Measurements from ENCODE around the gene BTBD9. TPM values are rescaled to one million over a fixed set of nuclear protein-coding genes. Genes with fewer than 3 reads are reported as not detected.
A peak's percentile ranks its signal among the peaks of the same experiment; 100 is the strongest.

BTBD9 gene
- total RNA-seq, 1 experiment from 2014 or later = 4.3 TPM

GRCh38 chr6:38453861-38454260, 185.9 kb downstream of the BTBD9 start:
- Histone ChIP-seq H3K9ac (ENCODE audit: low read length) (no peak overlapping the region), H3K9me3 (ENCODE audit: low read length) (no peaks in the 10 kb centered on the region), H3K9me2 (replicated peaks; ENCODE audit: low read length) (no peaks in the 10 kb centered on the region), H3K79me2 (ENCODE audit: low read length) (no peaks in the 10 kb centered on the region), H3K27me3 (ENCODE audit: low read length) (no peaks in the 10 kb centered on the region), H3F3A (ENCODE audit: low read length, unreplicated experiment) (no peaks in the 10 kb centered on the region), H3K4me3 (ENCODE audit: low read length) (no peak overlapping the region), H3K27ac (ENCODE audit: low read length) (no peak overlapping the region), H3K36me3 (ENCODE audit: low read depth, low read length) (no peaks in the 10 kb centered on the region), H2AFZ (ENCODE audit: low read length) (no peak overlapping the region), H3K4me1 (ENCODE audit: insufficient read depth, low read length) (peaks cover 7% of the 10 kb centered on the region), H4K20me1 (ENCODE audit: low read length) (no peaks in the 10 kb centered on the region), H3K4me2 (ENCODE audit: low read length) (no peak overlapping the region)
- BruUV-seq (replicated peaks) = no TSS peak
- intact Hi-C loops (cut with micrococcal nuclease) = no loop called here
- ChIA-PET CTCF (no interaction called here), POLR2A (ENCODE audit: unreplicated experiment) (interaction anchor here (0.6 kb wide), 1 partner anchor 227 kb away, joined by 10 read pairs; no protein-coding TSS in a partner anchor)
- ATAC-seq (no peak), DNase-seq (no peak)
- no peak for TF ChIP-seq EZH2 (IDR thresholded peaks at IDR 0.05; ENCODE audit: low read length, unreplicated experiment)
- no peak for TF ChIP-seq CTCF (conservative IDR thresholded peaks at IDR 0.05; ENCODE audit: low read depth, low read length)
- no peak for TF ChIP-seq EZH2phosphoT487 (IDR thresholded peaks at IDR 0.05; ENCODE audit: borderline replicate concordance, low read length)

- CTCF ChIA-PET = interaction anchor here (0.6 kb wide), 1 partner anchor 127 kb away, joined by 3 read pairs; no protein-coding TSS in a partner anchor
- POLR2A ChIA-PET (ENCODE audit: unreplicated experiment) = interaction anchor here (0.5 to 0.6 kb wide), 2 partner anchors 87 to 226 kb away, joined by 5 to 10 read pairs; no protein-coding TSS in a partner anchor
- TF ChIP-seq CTCF (conservative IDR thresholded peaks at IDR 0.05; ENCODE audit: low read depth, low read length) (no peak), EZH2phosphoT487 (IDR thresholded peaks at IDR 0.05; ENCODE audit: borderline replicate concordance, low read length) (no peak), EZH2 (IDR thresholded peaks at IDR 0.05; ENCODE audit: low read length, unreplicated experiment) (no peak)
Measured at GRCh38 chr6:38452816-38453660, 186.7 kb downstream of the BTBD9 start.

GRCh38 chr6:38450717-38451116, 189.0 kb downstream of the BTBD9 start:
- Histone ChIP-seq H3K27ac (ENCODE audit: low read length) (no peak overlapping the region), H3K9me3 (ENCODE audit: low read length) (no peaks in the 10 kb centered on the region), H3K4me2 (ENCODE audit: low read length) (no peak overlapping the region), H3K9ac (ENCODE audit: low read length) (no peak overlapping the region), H3K4me3 (ENCODE audit: low read length) (no peak overlapping the region), H4K20me1 (ENCODE audit: low read length) (no peaks in the 10 kb centered on the region), H3K79me2 (ENCODE audit: low read length) (no peaks in the 10 kb centered on the region), H3F3A (ENCODE audit: low read length, unreplicated experiment) (no peaks in the 10 kb centered on the region), H3K9me2 (replicated peaks; ENCODE audit: low read length) (no peaks in the 10 kb centered on the region), H3K4me1 (ENCODE audit: insufficient read depth, low read length) (peaks cover 7% of the 10 kb centered on the region), H2AFZ (ENCODE audit: low read length) (no peak overlapping the region), H3K36me3 (ENCODE audit: low read depth, low read length) (no peaks in the 10 kb centered on the region), H3K27me3 (ENCODE audit: low read length) (no peaks in the 10 kb centered on the region)
- CTCF ChIA-PET = no interaction called here
- no peak for ATAC-seq
- BruUV-seq (replicated peaks) = no TSS peak
- POLR2A ChIA-PET (ENCODE audit: unreplicated experiment) = no interaction called here
- intact Hi-C loops (cut with micrococcal nuclease) = no loop called here
- DNase-seq = no peak
- no peak for TF ChIP-seq CTCF (conservative IDR thresholded peaks at IDR 0.05; ENCODE audit: low read depth, low read length)
- no peak for TF ChIP-seq EZH2 (IDR thresholded peaks at IDR 0.05; ENCODE audit: low read length, unreplicated experiment)
- no peak for TF ChIP-seq EZH2phosphoT487 (IDR thresholded peaks at IDR 0.05; ENCODE audit: borderline replicate concordance, low read length)

More at GRCh38 chr6:38452816-38453660, 186.7 kb downstream of the BTBD9 start:
- Histone ChIP-seq H3K79me2 (ENCODE audit: low read length) (no peaks in the 10 kb centered on the region), H3K4me1 (ENCODE audit: insufficient read depth, low read length) (peaks cover 7% of the 10 kb centered on the region), H3K36me3 (ENCODE audit: low read depth, low read length) (no peaks in the 10 kb centered on the region), H2AFZ (ENCODE audit: low read length) (no peak overlapping the region), H3K27me3 (ENCODE audit: low read length) (no peaks in the 10 kb centered on the region), H3K9ac (ENCODE audit: low read length) (no peak overlapping the region), H3K9me3 (ENCODE audit: low read length) (no peaks in the 10 kb centered on the region), H3F3A (ENCODE audit: low read length, unreplicated experiment) (no peaks in the 10 kb centered on the region), H4K20me1 (ENCODE audit: low read length) (no peaks in the 10 kb centered on the region), H3K4me2 (ENCODE audit: low read length) (peak overlapping the region; percentile 3; the same call in 1 of the 2 replicates), H3K27ac (ENCODE audit: low read length) (no peak overlapping the region), H3K4me3 (ENCODE audit: low read length) (no peak overlapping the region), H3K9me2 (replicated peaks; ENCODE audit: low read length) (no peaks in the 10 kb centered on the region)
- BruUV-seq (replicated peaks) = no TSS peak
- DNase-seq (peak; percentile 37), ATAC-seq (peak; percentile 89)
- intact Hi-C loops (cut with micrococcal nuclease) = no loop called here

Data from PC-3 (cell line).